GM18520 (cell line): ENCODE data around the gene SLC27A1.
"Not testable (repeated sequence)": the region's sequence is repeated elsewhere in the genome, so short reads cannot be mapped to it uniquely, and the experiment has no call there.

Experiments used
- ATAC-seq: cut with Tn5 transposase; IDR thresholded peaks from one replicate; pipeline ENCODE4 v1.9.1; 2021; ENCODE audit not compliant: unreplicated experiment

The SLC27A1 gene

GRCh38 chr19:17486545-17487240 is 16.4 kb downstream of the SLC27A1 start:
- no peak for ATAC-seq

- no peak for ATAC-seq
These were observed 17.2 kb downstream of the SLC27A1 start for GRCh38 chr19:17487284-17488121.

- ATAC-seq, result no peak
These were observed 18.5 kb downstream of the SLC27A1 start for GRCh38 chr19:17488593-17489391.

GRCh38 chr19:17489392-17490030 is 19.2 kb downstream of the SLC27A1 start:
- ATAC-seq, result no peak

GRCh38 chr19:17490411-17490810 is 20.1 kb downstream of the SLC27A1 start:
- ATAC-seq, result no peak

- no peak for ATAC-seq
These were observed 21.0 kb downstream of the SLC27A1 start for GRCh38 chr19:17491287-17491686.

- ATAC-seq, result no peak
These were observed 25.4 kb downstream of the SLC27A1 start for GRCh38 chr19:17495639-17496296.

- no peak for ATAC-seq
These were observed 26.1 kb downstream of the SLC27A1 start for GRCh38 chr19:17496337-17496997.

GRCh38 chr19:17497149-17497798 is 26.9 kb downstream of the SLC27A1 start:
- ATAC-seq, result no peak

GRCh38 chr19:17499025-17499424 is 28.7 kb downstream of the SLC27A1 start:
- ATAC-seq, result not testable (repeated sequence)

- ATAC-seq, result no peak
These were observed 29.5 kb downstream of the SLC27A1 start for GRCh38 chr19:17499648-17500446.

GRCh38 chr19:17500447-17501198 is 30.3 kb downstream of the SLC27A1 start:
- ATAC-seq, result no peak

GRCh38 chr19:17503240-17503639 is 32.9 kb downstream of the SLC27A1 start:
- no peak for ATAC-seq

- ATAC-seq, result no peak
These were observed 33.7 kb downstream of the SLC27A1 start for GRCh38 chr19:17504030-17504429.

- no peak for ATAC-seq
These were observed 34.1 kb downstream of the SLC27A1 start for GRCh38 chr19:17504456-17504855.

GRCh38 chr19:17505223-17505622 is 34.9 kb downstream of the SLC27A1 start:
- no peak for ATAC-seq

GRCh38 chr19:17506745-17507144 is 36.4 kb downstream of the SLC27A1 start:
- no peak for ATAC-seq

GRCh38 chr19:17508558-17508933 is 38.2 kb downstream of the SLC27A1 start:
- ATAC-seq, result not testable (repeated sequence)
